ENCODE data around the gene MAGI2.

DNA sequence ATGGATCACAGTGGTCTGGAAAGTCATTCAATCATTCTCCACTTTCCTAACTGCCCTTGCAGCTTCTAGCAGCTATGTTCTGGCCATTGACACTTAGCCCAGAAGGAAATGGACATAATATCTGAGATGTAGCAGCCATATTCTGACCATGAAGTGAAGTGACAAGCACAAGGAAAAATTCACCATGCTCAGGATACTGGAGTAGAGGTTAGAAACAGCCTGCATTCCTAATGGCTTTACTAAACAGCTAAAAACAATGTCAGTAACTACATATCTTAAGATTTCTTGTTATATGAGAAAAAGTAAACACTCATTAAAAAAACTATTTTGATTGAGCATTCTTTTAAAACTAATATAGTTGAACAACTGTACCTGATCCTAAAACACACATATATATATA, 443.8 kb downstream of the MAGI2 start:
- TF ChIP-seq, protein P1, sequence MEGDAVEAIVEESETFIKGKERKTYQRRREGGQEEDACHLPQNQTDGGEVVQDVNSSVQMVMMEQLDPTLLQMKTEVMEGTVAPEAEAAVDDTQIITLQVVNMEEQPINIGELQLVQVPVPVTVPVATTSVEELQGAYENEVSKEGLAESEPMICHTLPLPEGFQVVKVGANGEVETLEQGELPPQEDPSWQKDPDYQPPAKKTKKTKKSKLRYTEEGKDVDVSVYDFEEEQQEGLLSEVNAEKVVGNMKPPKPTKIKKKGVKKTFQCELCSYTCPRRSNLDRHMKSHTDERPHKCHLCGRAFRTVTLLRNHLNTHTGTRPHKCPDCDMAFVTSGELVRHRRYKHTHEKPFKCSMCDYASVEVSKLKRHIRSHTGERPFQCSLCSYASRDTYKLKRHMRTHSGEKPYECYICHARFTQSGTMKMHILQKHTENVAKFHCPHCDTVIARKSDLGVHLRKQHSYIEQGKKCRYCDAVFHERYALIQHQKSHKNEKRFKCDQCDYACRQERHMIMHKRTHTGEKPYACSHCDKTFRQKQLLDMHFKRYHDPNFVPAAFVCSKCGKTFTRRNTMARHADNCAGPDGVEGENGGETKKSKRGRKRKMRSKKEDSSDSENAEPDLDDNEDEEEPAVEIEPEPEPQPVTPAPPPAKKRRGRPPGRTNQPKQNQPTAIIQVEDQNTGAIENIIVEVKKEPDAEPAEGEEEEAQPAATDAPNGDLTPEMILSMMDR (IDR thresholded peaks at IDR 0.05; ENCODE audit: borderline replicate concordance, extremely low read depth, low read length, poor library complexity, severe bottlenecking) = no peak
- TF ChIP-seq EZH2 (IDR thresholded peaks at IDR 0.05; ENCODE audit: borderline replicate concordance, low read depth, low read length, severe bottlenecking) = no peak

Data from DND-41 (cell line).